RWPE1 (cell line): ENCODE data around the gene ZNF772.
"Not testable (repeated sequence)": the region's sequence is repeated elsewhere in the genome, so short reads cannot be mapped to it uniquely, and the experiment has no call there.

Source experiments
- CTCF ChIA-PET: fragments of 350-600 bp; sonication (Branson Sonifier 250); formaldehyde crosslinking; extraction: SDS; loops from one replicate; lab custom pipeline; 2021; lab: Yijun Ruan, JAX
- POLR2A ChIA-PET: fragments of 400-600 bp; formaldehyde crosslinking; extraction: SDS; loops from one replicate; lab custom pipeline; 2020; ENCODE audit warnings: antibody characterized with exemption; ENCODE audit not compliant: low non-redundant PET; lab: Yijun Ruan, JAX
- DNase-seq: peaks from one replicate; pipeline ENCODE4 v3.0.0; 2012; ENCODE audit warnings: low spot score
- H3K27ac ChIP-seq: fragments of 450-650 bp; 2 replicates; pipeline ENCODE4 v1.5.1; 2017
- TF ChIP-seq, protein P1 (sequence below): fragments of 450-650 bp; conservative IDR thresholded peaks from 2 replicates; pipeline ENCODE4 v1.5.1; 2017; ENCODE audit warnings: low read depth, mild to moderate bottlenecking

Gene ZNF772

DNA sequence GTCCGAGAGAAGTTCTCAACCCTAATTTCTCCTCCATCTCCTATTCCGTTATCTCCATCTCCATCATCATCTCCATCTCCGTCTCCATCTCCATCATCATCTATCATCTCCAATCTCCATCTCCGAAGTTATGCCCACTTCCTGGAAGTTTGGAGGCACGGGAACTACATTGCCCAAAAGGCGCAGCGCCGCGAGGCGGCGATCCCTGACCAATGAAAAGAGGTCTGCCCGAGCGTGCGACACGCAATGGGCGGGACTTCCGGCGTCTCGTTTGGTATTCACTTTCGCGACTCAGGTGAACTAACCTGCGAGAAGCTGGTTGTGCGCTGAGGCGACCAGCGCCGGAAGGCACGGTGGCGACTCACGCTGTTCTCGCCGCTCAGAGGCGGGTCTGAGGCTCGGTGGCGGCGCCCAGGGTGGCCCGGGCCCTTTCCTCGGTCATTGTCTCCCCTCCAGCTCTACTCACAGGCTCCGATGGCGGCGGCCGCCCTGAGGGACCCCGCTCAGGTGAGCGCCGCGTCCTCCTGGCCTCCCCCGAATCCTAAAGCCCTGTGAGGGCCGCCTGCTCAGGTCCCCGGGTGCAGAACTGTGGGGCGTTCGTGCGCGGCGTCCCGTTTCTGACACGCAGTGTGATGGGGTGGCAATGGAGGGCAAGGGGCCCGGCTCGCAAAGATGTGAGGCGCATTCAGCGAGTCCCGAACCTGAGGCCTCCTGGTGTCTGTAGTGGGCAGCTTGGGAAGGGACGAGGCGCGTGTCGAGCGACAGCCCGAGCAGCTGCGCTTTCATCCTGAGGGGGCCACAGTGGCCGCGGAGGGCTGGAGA is 10.3 kb upstream of the ZNF772 start, which contains the start of gene ZNF419:
Gene ZNF419, plus strand, starts transcription at position 274 of the 822 bp plus-strand sequence. Its CDS starts 201 bp downstream, at position 475.
- DNase-seq, result peak; percentile 90
- POLR2A ChIA-PET, result not testable (repeated sequence)
- CTCF ChIA-PET, result interaction anchor here (0.7 kb wide), 1 partner anchor 755 kb away, joined by 3 read pairs; no protein-coding TSS in a partner anchor
- H3K27ac ChIP-seq, result peak within 1 kb of the TSS; percentile 70

DNA sequence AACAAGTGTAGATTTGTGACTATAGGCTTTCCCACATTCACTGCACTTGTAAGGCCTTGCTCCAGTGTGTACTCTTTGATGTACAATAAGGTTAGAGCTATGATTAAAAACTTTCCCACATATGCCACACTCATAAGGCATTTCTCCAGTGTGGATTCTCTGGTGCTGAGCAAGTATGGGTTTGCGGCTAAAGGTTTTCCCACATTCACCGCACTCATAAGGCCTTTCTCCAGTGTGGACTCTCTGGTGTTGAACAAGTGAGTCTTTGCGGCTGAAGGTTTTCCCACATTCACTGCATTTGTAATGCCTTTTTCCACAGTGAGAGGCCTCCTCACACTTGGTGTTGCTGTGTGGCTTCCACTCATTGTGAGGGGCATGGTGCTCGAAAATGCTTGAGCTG is 3.7 kb downstream of the ZNF772 start:
- H3K27ac ChIP-seq, result no peak overlapping the region
- no peak for DNase-seq
- CTCF ChIA-PET, result no interaction called here
- POLR2A ChIA-PET, result no interaction called here
- TF ChIP-seq, protein P1, sequence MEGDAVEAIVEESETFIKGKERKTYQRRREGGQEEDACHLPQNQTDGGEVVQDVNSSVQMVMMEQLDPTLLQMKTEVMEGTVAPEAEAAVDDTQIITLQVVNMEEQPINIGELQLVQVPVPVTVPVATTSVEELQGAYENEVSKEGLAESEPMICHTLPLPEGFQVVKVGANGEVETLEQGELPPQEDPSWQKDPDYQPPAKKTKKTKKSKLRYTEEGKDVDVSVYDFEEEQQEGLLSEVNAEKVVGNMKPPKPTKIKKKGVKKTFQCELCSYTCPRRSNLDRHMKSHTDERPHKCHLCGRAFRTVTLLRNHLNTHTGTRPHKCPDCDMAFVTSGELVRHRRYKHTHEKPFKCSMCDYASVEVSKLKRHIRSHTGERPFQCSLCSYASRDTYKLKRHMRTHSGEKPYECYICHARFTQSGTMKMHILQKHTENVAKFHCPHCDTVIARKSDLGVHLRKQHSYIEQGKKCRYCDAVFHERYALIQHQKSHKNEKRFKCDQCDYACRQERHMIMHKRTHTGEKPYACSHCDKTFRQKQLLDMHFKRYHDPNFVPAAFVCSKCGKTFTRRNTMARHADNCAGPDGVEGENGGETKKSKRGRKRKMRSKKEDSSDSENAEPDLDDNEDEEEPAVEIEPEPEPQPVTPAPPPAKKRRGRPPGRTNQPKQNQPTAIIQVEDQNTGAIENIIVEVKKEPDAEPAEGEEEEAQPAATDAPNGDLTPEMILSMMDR, result no peak

DNA sequence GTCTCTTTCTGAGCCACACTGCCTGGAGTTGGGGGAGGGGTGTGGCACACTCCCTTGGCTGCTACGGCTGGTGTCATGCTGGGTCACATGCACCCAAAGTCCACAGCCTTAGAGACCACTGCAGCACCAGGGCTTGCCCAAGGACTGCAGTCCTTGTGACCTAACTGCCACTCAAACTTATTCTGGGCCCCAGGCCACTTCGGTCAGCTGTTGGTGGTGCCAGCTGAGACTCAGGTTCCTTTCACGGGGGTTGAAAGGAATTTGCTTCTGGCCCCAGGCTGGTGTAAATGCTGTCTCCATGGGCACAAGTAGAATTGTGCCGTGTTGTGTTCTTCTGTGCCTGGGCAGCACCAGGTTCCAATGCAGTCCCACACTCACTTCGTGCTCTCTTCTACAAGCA is 10.9 kb downstream of the ZNF772 start:
- TF ChIP-seq, protein P1, result no peak
- DNase-seq, result no peak
- no peak overlapping the region for H3K27ac ChIP-seq
- POLR2A ChIA-PET, result no interaction called here
- CTCF ChIA-PET, result no interaction called here

DNA sequence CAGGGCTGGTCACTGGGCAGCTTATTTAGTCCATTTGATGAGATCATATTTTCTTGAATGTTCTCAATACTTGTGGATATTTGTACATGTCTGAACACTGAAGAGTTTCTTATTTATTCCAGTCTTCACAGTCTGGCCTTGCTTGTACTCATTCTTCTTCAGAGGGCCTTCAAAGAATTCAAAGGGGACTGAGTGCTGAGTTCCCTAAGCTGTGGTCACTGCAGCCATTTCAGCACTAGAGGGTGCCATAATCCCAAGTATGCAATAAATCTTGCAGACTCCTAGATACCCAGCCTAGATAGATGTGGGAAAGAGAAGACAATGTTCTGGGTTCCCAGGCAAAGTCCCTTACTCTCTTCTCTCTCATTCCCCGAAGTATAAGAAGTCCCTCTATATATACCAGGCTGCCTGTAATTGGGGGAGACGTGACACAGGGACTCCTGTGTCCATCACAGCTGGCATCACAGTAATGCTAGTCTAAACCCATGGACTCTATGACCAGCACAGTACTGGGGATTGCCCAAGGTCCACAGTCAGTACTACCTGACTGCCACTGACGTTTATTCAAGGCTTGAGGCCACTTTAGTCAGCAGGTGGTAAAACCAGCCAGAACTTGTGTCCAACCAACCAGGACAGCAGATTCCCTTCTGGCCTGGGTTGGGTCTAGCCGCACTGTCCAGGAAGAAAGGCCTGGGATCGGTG is 11.5 kb downstream of the ZNF772 start:
- no peak for DNase-seq
- CTCF ChIA-PET, result no interaction called here
- POLR2A ChIA-PET, result no interaction called here

DNA sequence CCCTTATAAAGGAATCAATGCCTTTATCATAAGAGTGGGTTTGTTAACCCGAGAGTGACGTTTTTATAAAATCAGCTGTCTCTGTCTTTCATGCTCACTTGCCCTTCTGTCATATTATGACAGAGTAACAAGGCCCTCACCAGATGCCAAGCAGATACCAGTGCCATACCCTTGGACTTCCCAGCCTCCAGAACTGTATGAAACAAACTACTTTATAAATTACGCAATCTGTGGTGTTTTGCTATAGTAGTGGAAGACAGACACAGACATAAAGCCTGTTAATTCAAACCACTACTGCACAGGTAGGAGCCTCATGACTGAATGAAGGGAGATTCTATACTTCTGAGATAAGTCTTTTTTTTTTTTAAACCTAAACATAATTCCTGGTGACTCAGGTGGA is 25.1 kb downstream of the ZNF772 start:
- POLR2A ChIA-PET, result no interaction called here
- CTCF ChIA-PET, result no interaction called here
- no peak overlapping the region for H3K27ac ChIP-seq
- TF ChIP-seq, protein P1, result no peak
- no peak for DNase-seq

More for the DNA sequence above, 11.5 kb downstream of the ZNF772 start:
- TF ChIP-seq, protein P1, result 0 out of 2 replicates have a peak, but pooled peaks have one; percentile 13
- no peak overlapping the region for H3K27ac ChIP-seq

DNA sequence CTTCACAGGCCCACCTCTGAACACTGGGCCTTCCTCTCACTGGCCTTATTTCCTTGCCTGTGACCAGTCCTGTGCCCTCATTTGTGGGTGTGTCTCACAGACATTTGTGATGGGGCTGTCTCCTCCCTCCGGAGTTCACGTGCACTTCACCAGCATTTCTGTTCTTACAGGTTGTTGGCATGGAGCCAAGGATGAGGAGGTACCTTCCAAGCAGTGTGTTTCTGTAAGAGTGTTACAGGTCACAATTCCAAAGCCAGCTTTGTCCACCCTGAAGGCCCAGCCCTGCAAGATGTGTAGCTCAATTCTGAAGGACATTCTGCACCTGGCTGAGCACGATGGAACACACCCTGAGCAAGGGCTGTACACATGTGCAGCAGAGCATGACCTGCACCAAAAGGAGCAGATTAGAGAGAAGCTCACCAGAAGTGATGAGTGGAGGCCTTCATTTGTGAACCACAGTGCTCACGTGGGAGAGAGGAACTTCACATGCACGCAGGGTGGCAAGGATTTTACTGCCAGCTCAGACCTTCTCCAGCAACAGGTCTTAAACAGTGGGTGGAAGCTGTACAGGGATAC is 34.2 kb downstream of the ZNF772 start:
- ChIA-PET POLR2A (interaction anchor here (0.5 kb wide), 1 partner anchor 19 kb away, joined by 3 read pairs; no protein-coding TSS in a partner anchor), CTCF (no interaction called here)
- no peak for DNase-seq
- no peak overlapping the region for H3K27ac ChIP-seq
- TF ChIP-seq, protein P1, result no peak
